HG02763 (cell line): ENCODE data around the gene ACVRL1.

Experiments used
- ATAC-seq: cut with Tn5 transposase; IDR thresholded peaks from one replicate; pipeline ENCODE4 v1.9.1; 2021; ENCODE audit warnings: mild to moderate bottlenecking, moderate library complexity; ENCODE audit not compliant: unreplicated experiment

The ACVRL1 gene

DNA sequence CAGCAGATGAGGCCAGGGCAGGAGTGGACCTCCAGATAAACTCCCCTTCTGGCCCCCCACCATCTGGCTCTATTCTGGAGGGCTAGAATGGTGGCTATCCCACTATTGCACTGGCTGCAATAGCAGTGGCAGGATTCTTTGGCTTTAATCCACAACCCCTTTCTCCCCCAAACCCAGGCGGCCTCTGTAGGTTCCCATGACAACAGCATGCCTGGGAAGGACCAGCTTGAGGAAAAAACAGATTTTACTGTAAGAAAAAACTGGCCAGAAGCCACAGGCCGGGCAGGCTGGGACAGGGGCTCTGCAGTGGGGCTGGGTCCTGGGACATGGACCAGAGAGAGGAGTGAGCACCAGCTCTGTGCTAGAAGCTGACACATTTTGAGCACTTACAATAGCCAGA is 30.6 kb downstream of the ACVRL1 start:
- no peak for ATAC-seq

DNA sequence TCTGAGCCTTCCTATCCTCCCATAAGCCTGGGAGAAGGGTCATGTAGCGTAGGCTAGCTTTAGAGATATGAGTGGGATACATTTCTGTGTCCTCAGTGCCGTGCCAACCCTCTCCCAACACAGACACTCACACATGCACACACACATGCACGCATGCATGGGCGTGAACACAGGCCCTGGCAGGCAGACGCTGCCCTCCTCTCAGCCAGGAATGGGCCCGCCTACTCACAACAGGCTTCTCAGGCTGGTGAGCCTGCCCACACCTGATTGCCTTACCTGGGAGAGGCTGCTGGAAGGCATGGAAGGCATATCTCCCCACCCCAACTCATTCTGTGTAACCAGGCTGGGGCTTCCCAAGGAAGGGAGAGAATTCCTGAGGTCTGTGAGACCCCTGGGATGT is 31.4 kb downstream of the ACVRL1 start:
- no peak for ATAC-seq

DNA sequence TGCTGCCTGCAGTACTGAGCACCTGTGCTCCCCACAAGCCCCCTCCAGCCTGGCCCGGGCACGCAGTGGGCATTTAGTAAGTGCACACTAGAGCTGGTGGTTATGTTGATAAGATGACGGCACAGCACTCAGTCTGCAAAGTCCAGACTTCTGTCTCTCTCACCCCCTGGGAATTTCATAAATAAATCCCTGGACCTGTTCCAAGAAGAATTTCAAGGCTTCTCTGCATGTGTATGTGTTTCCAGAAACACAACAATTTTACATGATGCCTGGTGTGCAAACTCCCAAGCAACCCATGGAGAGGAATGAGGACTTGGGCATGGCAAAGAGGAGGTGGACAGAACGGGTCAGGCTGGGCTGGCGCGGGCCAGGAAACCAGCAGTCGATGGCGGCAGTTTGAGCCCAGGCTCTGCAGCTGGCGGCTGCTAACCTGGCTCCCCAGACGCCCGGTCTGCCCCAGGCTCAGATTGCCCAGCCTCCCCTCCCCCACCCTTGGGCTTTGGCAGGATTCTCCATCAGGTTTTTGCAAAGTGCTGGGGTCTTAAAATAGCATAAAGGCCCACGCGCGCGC is 33.8 kb downstream of the ACVRL1 start:
- ATAC-seq, result no peak

DNA sequence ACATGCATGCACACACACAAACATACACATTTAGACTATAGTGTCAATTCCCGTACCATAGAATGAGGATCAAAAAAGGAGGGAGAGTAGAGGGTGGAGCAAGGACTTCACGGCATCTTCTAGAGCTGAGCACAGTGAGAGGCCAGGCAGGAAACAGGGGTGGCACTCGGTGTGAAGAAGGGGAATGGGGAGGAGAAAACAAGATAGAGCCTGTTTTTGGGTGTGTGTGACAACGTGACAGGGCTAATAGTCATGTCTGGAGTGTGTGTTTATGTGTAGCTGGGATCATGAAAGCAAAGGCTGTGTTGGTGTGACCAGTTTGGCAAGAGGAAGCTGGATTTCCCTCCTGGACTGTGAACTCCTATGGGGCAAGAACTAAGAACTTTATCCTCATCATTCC is 34.3 kb downstream of the ACVRL1 start:
- no peak for ATAC-seq

DNA sequence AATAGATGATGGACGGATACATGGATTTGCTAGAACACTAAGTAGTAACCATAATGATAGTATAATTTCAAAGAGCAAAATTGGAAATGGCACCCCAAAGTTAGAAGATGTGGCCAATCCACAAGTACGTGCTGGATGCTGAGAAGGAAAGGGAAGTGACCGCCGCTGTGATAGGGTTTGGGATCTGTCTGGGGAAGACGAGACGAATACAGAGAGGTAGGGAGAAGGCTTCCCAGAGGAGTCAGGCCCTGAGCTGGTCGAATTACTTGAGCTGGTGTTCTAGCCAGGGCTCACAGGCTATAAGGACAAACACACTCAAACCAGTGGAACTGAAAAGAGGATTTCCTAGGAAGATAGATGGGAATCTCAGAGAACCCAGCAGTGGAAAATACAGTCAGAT is 34.8 kb downstream of the ACVRL1 start:
- no peak for ATAC-seq

DNA sequence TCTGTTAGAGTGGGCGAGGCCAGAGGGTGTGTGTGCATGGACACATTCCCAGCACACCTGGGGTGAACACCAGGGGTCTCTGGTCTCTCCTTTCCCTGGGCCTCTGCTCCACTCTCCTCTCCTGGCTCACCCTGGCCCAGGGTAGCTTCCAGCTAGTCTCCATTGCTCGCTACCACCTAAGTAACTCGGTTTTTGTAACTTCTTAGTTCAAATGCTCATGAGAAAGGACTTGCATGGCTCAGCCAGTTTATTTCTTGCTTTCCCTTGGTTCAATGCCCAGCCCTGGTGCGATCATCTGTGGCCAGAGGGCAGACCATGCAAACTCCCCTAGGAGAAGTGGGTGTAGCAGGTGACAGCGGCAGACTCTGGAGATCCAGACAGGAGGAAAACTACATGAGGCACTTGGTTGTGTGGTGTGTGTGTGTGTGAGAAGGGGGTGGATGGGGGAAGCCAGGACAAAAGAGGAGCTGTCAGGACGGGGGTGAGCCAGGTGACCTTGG is 35.2 kb downstream of the ACVRL1 start:
- ATAC-seq, result no peak

DNA sequence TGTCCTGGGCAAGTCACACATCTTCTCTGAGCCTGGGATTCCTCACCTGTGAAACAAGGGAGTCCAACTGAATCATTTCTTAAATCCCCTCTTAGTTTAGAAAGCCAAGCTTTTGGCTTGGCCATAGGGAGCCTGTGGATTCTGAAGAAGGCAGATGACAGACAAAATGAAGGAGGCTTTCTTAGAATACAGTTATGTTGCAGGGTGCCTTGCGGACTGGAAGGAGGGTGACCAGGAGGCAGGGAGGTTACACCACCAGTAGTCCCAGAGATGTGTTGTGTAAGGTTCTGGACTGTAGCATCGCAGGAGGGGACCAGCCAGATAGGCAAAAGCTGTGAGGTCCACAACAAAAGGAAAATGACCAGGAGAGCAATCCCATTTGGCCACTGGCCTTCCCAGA is 36.0 kb downstream of the ACVRL1 start:
- ATAC-seq, result no peak

DNA sequence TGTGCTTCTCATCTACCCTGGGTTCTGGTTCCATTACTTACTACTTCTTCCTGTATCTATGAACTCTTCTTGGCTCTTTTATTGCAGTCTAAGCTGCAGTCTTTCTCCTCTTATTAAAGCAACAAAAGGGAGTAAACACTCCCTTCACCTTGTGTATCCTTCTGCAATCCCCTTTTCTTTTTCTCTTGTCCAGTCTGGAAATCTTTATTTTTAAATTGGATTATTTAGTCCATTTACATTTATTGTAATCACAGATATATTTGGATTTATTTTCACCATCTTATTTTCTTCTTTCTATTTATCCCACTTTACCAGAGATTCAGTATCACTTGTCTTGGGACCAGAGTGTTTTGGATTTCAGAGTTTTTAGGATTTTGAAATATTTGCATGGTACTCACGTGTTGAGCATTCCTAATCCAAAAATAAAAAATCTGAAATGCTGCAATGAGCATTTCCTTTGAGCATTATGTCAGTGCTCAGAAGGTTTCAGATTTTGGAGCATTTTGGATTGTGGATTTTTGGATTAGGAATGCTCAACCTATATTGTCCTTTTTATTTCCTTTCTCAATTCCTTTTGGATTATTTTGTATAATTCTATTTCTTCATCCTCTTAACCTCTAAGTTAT is 37.4 kb downstream of the ACVRL1 start:
- ATAC-seq, result no peak

DNA sequence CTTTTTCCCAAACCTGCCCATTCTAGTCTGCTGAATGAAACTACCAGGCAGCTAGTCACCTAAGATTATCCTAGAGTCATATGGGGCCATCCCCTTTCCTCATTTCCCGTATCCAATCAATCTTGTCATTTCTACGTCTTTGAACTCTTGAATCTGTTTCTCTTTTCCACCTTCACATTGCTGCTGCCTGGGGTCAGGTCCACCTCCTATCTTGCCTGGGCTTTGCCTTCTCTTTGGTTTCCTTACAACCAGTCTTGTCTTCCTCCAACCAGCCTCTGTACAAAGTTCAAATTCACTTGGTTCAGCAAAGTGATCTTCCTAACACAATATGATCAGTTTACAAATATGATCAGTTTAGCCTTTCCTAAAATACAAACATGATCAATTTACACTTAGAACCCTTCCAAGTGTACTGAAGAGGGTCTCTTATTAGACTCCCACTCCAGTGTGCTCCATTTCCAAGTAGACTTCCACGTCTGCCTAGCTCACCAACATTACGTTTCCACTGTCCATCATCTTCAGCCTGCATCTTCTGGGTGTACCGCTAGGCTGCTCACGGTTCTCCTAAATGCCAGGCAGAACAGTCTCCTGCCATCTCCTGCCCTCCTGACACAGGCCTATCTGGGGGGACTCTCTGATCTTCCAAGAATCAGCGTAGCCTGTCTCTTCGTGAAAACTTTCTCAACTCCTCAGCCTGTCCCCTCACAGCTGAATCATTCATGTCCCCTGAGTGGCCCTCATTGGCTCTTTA is 40.1 kb downstream of the ACVRL1 start:
- no peak for ATAC-seq

DNA sequence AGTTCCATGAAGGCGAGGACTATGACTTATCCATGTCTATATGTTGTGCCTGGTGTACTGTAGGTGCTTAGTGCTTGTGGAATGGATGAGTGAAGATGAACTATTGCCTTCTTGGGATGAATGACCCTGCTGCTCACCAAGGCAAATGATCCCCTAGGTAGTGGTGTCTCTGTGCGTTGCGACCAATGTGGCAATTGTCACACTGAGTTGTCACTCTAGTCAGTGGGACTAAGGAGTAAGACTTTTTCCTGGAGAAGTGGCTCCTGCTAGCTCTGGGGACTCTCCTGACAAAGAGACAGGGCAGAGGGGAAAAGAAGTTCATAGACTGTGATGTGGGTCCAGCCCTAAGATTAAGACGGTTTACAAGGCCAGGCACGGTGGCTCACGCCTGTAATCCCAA is 40.8 kb downstream of the ACVRL1 start:
- ATAC-seq, result no peak

DNA sequence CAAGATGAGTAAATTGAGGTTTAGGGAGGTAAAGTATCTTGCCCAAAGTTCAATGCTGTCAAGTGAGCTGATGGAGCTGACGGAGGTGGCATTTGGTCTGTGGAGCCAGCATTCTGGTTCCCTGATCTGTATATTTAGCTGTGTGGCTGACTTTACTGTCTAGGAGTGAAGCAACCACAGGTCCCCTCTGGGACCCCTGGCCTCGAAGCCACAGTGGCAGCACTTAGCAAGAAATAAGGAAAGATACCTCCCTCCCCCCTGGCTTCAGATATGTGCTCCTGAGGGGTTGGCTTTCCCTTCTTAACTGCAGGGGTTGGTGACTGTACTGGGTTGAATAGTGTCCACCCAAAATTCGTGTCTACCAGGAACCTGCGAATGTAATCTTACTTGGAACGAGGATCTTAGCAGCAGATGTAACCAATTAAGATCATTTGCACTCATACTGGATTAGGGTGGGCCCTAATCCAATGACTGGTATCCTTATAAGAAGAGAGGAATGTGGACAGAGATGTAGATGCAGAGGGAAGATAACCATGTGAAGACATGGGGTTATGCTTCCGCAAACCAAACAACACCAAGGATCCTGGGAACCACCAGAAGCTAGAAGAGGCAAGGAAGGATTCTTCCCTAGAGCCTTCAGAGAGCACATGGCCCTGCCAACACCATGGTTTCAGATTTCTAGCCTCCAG is 42.2 kb downstream of the ACVRL1 start:
- ATAC-seq, result no peak

DNA sequence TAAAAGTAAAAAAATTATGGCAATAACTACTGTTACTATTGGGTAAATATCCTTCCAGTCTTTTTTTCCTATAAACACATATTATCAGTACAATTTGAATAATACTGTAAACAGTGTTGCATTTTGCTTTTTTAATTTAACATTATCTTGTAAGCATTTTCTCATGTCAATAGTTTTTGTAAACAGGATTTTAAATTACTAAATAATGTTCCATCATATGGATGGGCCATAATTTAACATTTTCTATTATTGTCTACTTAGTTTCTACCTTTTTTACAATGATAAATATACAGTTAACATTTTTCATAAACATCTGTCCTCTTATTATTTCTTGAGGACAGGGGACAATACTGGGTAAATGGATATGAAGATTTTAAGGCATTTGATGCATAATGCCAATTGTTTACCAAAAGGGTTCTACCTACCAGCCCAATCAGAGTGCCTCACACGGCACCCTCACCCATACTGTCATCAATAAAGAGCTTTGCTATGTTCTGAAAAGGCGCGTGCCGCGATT is 43.4 kb downstream of the ACVRL1 start:
- ATAC-seq, result no peak

DNA sequence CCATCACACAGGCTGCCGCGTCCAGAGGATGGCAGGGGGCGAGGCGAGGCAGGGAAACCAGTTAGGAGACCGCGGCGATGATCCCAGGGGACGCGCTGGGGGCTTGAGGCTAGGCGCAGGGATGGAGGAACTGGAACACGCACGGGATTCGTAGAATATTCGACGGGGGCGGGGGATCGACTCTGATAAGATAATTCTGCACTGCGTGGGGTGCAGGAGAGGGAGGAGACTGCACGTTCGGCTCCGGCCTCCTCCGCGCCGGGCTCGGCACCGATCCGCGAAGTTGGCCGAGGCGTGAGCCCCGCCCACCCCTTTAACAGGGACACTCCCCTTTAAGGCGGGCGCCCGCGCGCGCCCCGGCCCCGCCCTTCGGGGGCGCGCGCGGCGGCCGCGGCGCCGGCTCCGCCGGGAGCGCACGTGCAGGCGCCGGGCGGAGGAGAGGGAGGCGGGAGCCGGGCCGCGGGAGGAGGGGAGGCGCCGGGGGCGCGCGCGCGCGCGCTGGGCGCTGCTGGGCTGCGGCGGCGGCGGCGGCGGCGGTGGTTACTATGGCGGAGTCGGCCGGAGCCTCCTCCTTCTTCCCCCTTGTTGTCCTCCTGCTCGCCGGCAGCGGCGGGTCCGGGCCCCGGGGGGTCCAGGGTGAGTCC is 44.0 kb downstream of the ACVRL1 start, which contains the start of gene ACVR1B:
Gene ACVR1B (plus strand): TSS at position 501 of the 644 bp plus-strand sequence. CDS start 45 bp downstream, at position 546.
- ATAC-seq, result peak; percentile 92

DNA sequence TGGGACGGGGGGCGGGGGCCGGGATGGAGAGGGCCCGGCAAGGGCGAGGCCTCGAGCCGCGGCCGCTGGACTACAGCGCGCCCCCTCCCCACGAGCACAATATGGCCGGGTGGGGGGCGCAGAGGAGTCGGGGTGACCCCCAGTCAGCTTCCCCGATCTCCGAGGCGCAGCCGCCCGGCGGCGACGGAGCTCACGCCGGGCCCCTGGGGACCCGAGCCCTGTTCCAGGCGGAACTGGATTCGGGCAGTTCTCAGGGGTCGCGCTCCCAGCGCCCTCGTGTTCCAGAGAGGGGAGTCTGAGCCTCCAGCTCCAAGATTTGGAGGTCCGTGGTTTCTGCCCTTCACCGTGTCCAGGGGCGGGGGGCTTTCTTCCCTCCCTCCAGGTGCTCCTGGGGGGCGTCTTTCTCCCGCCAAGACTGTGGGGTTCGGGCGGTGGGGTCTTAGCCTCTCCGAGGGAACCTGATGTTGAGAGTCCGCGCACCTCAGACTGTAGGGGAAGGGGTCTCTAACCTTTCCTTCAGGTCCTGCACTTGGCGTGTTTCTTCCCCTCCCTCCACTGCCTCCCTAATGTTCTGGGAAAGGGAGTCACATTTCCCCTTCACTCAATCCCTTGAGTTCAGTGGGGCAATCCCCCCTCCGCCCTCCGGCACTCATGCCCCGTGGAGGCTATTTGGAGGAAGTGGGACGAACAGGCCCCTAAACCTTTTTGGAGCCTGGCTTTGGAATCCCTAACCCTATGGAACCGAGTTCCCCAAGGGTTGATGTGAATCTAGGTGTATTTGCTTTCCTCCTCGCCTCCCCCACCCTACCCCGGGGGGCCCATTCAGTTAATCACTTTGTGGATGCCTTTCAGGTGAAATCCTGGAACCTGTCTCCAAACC is 44.8 kb downstream of the ACVRL1 start:
- no peak for ATAC-seq

DNA sequence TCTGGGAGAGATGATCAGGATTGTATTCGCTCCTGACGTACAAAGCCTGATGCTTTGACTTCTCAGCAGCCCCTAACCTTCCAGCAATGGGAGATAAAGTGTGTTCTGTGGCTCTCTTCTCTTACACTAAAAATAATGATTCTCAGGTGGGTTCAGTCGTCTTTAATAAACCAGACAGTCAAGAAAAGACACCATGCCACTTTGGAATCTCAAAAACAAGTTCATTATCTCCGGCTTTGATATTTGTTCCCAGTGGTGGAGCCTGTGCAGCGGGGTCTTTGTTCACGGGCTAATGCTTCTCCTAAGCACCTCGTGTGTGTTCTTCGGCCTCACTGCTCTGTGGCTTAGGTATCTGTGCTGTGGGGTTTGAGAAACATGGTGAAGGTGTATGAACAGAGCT is 45.8 kb downstream of the ACVRL1 start:
- ATAC-seq, result no peak

DNA sequence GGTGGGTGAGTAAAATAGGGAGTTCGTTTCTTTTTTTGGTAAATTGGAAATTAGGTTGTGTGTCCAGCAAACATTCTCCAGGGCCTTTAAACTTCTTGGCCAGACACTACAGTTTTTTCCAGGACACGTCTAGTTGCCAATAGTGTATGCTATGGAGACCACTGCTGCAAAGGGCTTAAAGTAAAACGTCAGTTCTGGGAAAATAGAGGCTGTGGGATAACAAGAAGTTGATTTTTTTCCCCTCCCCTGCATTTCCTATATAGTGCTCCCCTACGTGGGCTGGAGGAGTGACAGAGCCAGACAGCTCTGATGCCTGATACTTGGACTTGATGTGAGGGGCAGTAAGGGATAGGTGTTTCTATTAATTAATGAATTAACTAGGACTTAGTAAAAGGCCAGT is 46.6 kb downstream of the ACVRL1 start:
- no peak for ATAC-seq

DNA sequence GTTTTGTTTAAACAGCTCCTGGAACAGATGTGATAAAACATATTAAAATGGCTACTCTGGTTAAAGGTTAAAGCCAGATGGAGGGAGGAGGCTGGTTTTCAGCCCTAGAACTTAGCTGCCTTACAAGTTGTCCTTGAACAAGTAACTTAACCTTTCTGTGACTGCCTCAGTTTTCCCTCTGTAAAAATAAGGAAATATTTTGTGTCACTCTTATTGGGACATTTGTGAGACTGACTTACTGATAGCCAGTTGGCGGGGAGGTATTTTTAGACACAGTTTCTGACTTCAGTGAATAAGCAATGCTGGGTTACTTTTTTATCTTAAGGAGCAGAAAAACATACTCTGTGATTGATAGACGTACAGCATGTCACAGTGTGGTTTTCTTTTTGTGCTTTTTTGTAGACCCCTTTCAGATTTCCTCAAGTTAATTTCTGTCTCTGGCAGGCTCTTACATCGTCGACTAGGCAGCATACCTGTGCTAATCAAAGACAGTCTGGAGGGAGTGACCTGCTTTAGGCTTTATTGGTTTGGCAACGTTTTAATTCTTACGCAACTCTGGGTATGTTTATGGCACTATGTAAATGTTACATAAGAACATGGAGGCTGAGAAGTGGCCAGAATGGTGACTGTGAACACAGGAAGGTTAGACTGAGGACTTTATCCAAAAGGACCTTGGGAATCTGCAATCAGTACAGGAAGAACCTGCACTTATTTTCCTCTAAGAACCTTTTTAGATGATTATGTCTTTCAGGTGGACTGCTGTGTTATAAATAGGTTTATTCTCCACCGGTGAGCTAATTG is 47.5 kb downstream of the ACVRL1 start:
- no peak for ATAC-seq

DNA sequence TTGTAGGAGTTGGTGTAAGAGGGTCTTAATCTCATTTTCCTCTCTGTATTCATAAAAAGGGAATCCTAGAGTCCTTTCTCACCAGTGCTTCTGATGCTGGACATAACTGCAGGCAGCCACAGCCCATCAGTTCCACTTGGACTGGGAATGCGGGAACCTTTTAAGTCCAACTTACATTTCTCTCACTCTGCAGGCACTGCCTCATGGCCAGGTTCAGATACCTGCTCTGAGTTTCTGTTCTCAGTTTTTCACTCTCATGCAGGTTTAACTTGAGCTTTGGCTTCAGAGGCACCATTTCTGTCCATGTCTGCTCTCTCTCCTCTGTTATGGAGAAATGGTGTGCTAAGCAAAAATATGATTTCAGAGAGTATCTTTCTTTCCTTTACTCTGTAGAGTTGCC is 48.4 kb downstream of the ACVRL1 start:
- no peak for ATAC-seq

DNA sequence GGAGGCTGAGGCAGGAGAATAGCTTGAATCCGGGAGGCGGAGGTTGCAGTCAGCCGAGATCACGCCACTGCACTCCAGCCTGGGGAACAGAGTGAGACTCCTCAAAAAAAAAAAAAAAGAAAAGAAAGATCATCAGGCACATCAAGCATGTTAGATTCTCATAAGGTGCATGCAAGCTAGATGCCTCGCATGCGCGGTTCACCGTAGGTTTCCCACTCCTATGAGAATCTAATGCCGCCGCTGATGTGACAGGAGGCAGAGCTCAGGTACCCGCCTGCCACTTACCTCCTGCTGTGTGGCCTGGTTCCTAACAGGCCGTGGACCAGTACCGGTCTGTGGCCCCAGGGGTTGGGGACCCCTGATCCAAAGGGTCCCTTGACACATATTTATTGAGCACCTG is 51.2 kb downstream of the ACVRL1 start:
- no peak for ATAC-seq
